Endothelial cell (in vitro differentiated cells): ENCODE data around the gene TIMP2. TPM values are rescaled to one million over a fixed set of nuclear protein-coding genes. Genes with fewer than 3 reads are reported as not detected.
"Not testable (repeated sequence)": the region's sequence is repeated elsewhere in the genome, so short reads cannot be mapped to it uniquely, and the experiment has no call there.

Source experiments
- DNase-seq: peaks from one replicate; pipeline ENCODE4 v3.0.0; 2021; ENCODE audit warnings: low spot score
- H3K27ac Mint-ChIP-seq: one replicate; pipeline ENCODE4 v1.8.0; 2021; ENCODE audit warnings: mixed read lengths, inconsistent platforms; ENCODE audit not compliant: unreplicated experiment
- H3K27me3 Mint-ChIP-seq: one replicate; pipeline ENCODE4 v1.8.0; 2021; ENCODE audit warnings: mild to moderate bottlenecking, moderate library complexity, mixed read lengths, inconsistent platforms; ENCODE audit not compliant: unreplicated experiment
- H3K36me3 Mint-ChIP-seq: one replicate; pipeline ENCODE4 v1.8.0; 2021; ENCODE audit warnings: mild to moderate bottlenecking, low read depth, mixed read lengths, inconsistent platforms; ENCODE audit not compliant: unreplicated experiment
- H3K4me1 Mint-ChIP-seq: one replicate; pipeline ENCODE4 v1.8.0; 2021; ENCODE audit warnings: mild to moderate bottlenecking, mixed read lengths, inconsistent platforms; ENCODE audit not compliant: unreplicated experiment
- H3K4me3 Mint-ChIP-seq: one replicate; pipeline ENCODE4 v1.8.0; 2021; ENCODE audit warnings: mild to moderate bottlenecking, mixed read lengths, inconsistent platforms; ENCODE audit not compliant: unreplicated experiment
- H3K9me3 Mint-ChIP-seq: one replicate; pipeline ENCODE4 v1.8.0; 2021; ENCODE audit warnings: mixed read lengths, inconsistent platforms; ENCODE audit not compliant: unreplicated experiment
- total RNA-seq: library from RNA; stranded (reverse); fragmentation: NEBNext Ultra II Directional; extraction: Animal tissue kit (Norgen Biotek cat#: 25700); gene quantifications from one replicate; pipeline ENCODE4 v1.2.1, GENCODE V29; 2021; ENCODE audit not compliant: unreplicated experiment
- TF ChIP-seq, protein P1 (sequence below): fragments of 200-600 bp; sonication (generic); IDR thresholded peaks from one replicate; pipeline ENCODE4 v1.5.0; 2021; ENCODE audit warnings: antibody characterized with exemption; ENCODE audit not compliant: unreplicated experiment

TIMP2 gene
- total RNA-seq, 1 donor from 2014 or later = 41.5 TPM

DNA sequence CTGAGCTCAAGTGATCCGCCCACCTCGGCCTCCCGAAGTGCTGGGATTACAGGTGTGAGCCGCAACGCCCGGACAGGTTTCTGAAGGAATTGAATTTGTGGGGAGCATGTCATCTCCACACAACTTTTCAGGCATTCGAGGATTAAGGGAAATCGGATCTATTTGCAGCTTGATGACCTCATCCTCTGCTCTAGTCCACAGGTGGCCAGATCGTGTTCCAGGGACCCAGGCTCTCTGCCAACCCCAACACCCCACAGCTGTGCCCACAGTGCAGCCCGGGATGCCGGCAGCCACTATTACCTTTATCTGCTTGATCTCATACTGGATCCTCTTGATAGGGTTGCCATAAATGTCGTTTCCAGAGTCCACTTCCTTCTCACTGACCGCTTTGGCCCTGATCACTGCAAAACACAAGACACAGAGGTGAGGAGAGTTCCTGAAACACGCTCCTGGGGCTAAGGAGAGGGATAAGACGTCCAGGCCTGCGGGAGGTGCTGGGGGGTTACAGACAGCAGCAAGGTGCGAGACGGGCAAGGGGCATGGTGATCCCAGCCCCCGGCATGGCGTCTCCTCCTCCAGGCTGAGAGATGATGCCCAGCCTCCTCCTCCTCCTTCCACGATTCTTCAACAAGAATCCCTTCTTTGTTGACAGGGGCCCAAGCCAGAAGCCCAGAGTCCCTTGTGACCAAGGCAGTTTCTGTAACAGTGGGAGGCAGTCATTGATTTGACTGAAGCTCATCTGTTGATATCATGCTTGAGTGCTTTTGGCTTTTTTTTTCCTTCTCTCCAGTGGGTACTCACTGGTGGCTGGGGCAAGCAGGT lies 51.5 kb downstream of the TIMP2 start:
- no peaks in the 10 kb centered on the region for H3K9me3 Mint-ChIP-seq
- no peak overlapping the region for H3K4me3 Mint-ChIP-seq
- peaks cover 9% of the 10 kb centered on the region for H3K27me3 Mint-ChIP-seq
- TF ChIP-seq, protein P1, sequence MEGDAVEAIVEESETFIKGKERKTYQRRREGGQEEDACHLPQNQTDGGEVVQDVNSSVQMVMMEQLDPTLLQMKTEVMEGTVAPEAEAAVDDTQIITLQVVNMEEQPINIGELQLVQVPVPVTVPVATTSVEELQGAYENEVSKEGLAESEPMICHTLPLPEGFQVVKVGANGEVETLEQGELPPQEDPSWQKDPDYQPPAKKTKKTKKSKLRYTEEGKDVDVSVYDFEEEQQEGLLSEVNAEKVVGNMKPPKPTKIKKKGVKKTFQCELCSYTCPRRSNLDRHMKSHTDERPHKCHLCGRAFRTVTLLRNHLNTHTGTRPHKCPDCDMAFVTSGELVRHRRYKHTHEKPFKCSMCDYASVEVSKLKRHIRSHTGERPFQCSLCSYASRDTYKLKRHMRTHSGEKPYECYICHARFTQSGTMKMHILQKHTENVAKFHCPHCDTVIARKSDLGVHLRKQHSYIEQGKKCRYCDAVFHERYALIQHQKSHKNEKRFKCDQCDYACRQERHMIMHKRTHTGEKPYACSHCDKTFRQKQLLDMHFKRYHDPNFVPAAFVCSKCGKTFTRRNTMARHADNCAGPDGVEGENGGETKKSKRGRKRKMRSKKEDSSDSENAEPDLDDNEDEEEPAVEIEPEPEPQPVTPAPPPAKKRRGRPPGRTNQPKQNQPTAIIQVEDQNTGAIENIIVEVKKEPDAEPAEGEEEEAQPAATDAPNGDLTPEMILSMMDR = no peak
- H3K27ac Mint-ChIP-seq = no peak overlapping the region
- peaks cover 11% of the 10 kb centered on the region for H3K36me3 Mint-ChIP-seq
- H3K4me1 Mint-ChIP-seq = peaks cover 16% of the 10 kb centered on the region
- DNase-seq = no peak

GRCh38 chr17:78872486-78872885 lies 52.7 kb downstream of the TIMP2 start:
- peaks cover 15% of the 10 kb centered on the region for H3K4me1 Mint-ChIP-seq
- TF ChIP-seq, protein P1 = no peak
- no peak overlapping the region for H3K27ac Mint-ChIP-seq
- H3K27me3 Mint-ChIP-seq = peaks cover 9% of the 10 kb centered on the region
- peaks cover 11% of the 10 kb centered on the region for H3K36me3 Mint-ChIP-seq
- H3K9me3 Mint-ChIP-seq = no peaks in the 10 kb centered on the region
- H3K4me3 Mint-ChIP-seq = no peak overlapping the region
- no peak for DNase-seq

DNA sequence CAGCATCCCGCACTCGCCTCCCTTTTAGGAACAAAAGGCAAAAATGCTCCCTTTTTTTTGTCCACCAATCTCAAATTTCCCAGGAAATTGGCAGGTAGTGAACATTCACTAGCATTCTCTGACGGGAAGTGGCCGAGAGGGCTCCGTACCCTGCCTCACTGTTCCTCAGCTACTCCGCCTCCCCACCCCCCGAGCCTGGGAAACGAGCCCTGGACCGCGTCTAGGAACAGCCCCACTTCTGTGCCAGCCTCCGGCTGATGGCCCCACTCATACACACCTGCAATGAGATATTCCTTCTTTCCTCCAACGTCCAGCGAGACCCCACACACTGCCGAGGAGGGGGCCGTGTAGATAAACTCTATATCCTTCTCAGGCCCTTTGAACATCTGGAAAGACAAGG lies 54.6 kb downstream of the TIMP2 start:
- Mint-ChIP-seq H3K4me3 (no peak overlapping the region), H3K27me3 (peaks cover 2% of the 10 kb centered on the region), H3K4me1 (peaks cover 5% of the 10 kb centered on the region), H3K36me3 (peaks cover 6% of the 10 kb centered on the region), H3K27ac (no peak overlapping the region), H3K9me3 (no peaks in the 10 kb centered on the region)
- TF ChIP-seq, protein P1 = no peak
- no peak for DNase-seq

- Mint-ChIP-seq H3K4me1 (peaks cover 4% of the 10 kb centered on the region), H3K9me3 (no peaks in the 10 kb centered on the region), H3K27me3 (peaks cover 2% of the 10 kb centered on the region), H3K27ac (no peak overlapping the region), H3K4me3 (no peak overlapping the region), H3K36me3 (peaks cover 6% of the 10 kb centered on the region)
- TF ChIP-seq, protein P1 = no peak
- no peak for DNase-seq
These were observed 56.8 kb downstream of the TIMP2 start for GRCh38 chr17:78868391-78868790.

DNA sequence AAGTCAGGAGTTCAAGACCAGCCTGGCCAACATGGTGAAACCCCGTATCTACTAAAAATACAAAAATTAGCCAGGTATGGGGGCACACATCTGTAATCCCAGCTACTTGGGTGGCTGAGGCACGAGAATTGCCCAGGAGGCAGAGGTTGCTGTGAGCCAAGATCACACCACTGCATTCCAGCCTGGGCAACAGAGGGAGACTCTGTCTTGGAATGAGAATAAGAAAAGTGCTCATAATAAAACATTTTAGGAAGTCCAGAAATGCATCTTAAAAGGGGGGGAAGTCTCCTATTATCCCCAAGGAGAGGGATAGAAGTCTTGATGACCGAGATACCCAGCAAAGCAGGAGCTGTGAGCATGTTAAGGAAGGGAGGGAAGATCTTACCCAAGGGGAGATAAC lies 58.1 kb downstream of the TIMP2 start:
- not testable (repeated sequence) for H3K4me1 Mint-ChIP-seq, H3K36me3 Mint-ChIP-seq, H3K4me3 Mint-ChIP-seq, DNase-seq, H3K9me3 Mint-ChIP-seq, H3K27me3 Mint-ChIP-seq, H3K27ac Mint-ChIP-seq
